HEK293 (cell line): ENCODE measurements around the gene JCAD.

Experiments
- CTCF ChIA-PET: fragments of 350-600 bp; formaldehyde crosslinking; extraction: SDS; loops from one replicate; lab custom pipeline; 2021; ENCODE audit warnings: antibody characterized with exemption; lab: Yijun Ruan, JAX
- POLR2A ChIA-PET: fragments of 300-600 bp; formaldehyde crosslinking; extraction: SDS; loops from one replicate; lab custom pipeline; 2020; ENCODE audit warnings: antibody characterized with exemption, inconsistent platforms; lab: Yijun Ruan, JAX
- H3K27ac ChIP-seq: fragments of 200-500 bp; sonication (Bioruptor generic); 2 replicates; pipeline ENCODE4 v1.5.1; 2014; ENCODE audit warnings: low read depth, low read length, control low read depth, inconsistent platforms; ENCODE audit errors: extremely low read depth
- H3K36me3 ChIP-seq, 2 experiments: fragments of 200-500 bp in 1 of 2; sonication (Bioruptor generic) in 1 of 2; 1 replicate in 1 of 2; 2 replicates in 1 of 2; pipeline ENCODE4 v1.5.1; 2014 to 2017; ENCODE audit warnings: inconsistent platforms in 2 of 2, low read length in 2 of 2; ENCODE audit not compliant: control insufficient read depth in 2 of 2, insufficient read depth in 1 of 2
- H3K4me1 ChIP-seq: fragments of 200-500 bp; sonication (Bioruptor generic); 2 replicates; pipeline ENCODE4 v1.5.1; 2014; ENCODE audit warnings: mild to moderate bottlenecking, low read length, inconsistent platforms; ENCODE audit not compliant: control insufficient read depth, insufficient read depth
- H3K4me3 ChIP-seq: 2 replicates; pipeline ENCODE4 v1.5.1; 2011; ENCODE audit warnings: low read depth, mild to moderate bottlenecking, control low read depth, low read length, moderate library complexity
- H3K9me3 ChIP-seq: fragments of 200-500 bp; sonication (Bioruptor generic); 2 replicates; pipeline ENCODE4 v1.5.1; 2014; ENCODE audit warnings: low read depth, low read length, inconsistent platforms; ENCODE audit not compliant: control insufficient read depth, insufficient read depth
- BCL11A ChIP-seq: fragments of 450-650 bp; formaldehyde crosslinking; IDR thresholded peaks from 2 replicates; pipeline ENCODE4 v1.5.1; 2016; ENCODE audit warnings: low read depth, missing biosample characterization, missing genetic modification characterization
- BCL6B ChIP-seq: fragments of 450-650 bp; formaldehyde crosslinking; IDR thresholded peaks from 2 replicates; pipeline ENCODE4 v1.5.1; 2017; ENCODE audit warnings: missing biosample characterization, missing genetic modification characterization
- EGR2 ChIP-seq: fragments of 450-650 bp; formaldehyde crosslinking; IDR thresholded peaks from 2 replicates; pipeline ENCODE4 v1.5.1; 2016; ENCODE audit warnings: low read depth, missing biosample characterization, missing genetic modification characterization
- KLF16 ChIP-seq: fragments of 450-650 bp; formaldehyde crosslinking; IDR thresholded peaks from 2 replicates; pipeline ENCODE4 v1.5.1; 2017; ENCODE audit warnings: missing biosample characterization, missing genetic modification characterization
- PATZ1 ChIP-seq: fragments of 450-650 bp; formaldehyde crosslinking; IDR thresholded peaks from 2 replicates; pipeline ENCODE4 v1.5.1; 2016; ENCODE audit warnings: missing biosample characterization, missing genetic modification characterization
- SCRT1 ChIP-seq: fragments of 450-650 bp; formaldehyde crosslinking; IDR thresholded peaks from 2 replicates; pipeline ENCODE4 v1.5.1; 2016; ENCODE audit warnings: missing biosample characterization, missing genetic modification characterization, borderline replicate concordance
- SP7 ChIP-seq: fragments of 450-650 bp; formaldehyde crosslinking; IDR thresholded peaks from 2 replicates; pipeline ENCODE4 v1.5.1; 2016; ENCODE audit warnings: missing biosample characterization, missing genetic modification characterization
- YY2 ChIP-seq: fragments of 450-650 bp; formaldehyde crosslinking; IDR thresholded peaks from 2 replicates; pipeline ENCODE4 v1.5.1; 2016; ENCODE audit warnings: missing biosample characterization, missing genetic modification characterization
- ZBTB1 ChIP-seq: fragments of 450-650 bp; formaldehyde crosslinking; IDR thresholded peaks from 2 replicates; pipeline ENCODE4 v1.5.1; 2016; ENCODE audit warnings: missing biosample characterization, missing genetic modification characterization
- ZBTB21 ChIP-seq: fragments of 450-650 bp; formaldehyde crosslinking; IDR thresholded peaks from 2 replicates; pipeline ENCODE4 v1.5.1; 2017; ENCODE audit warnings: missing biosample characterization, missing genetic modification characterization
- ZBTB7A ChIP-seq: fragments of 450-650 bp; formaldehyde crosslinking; IDR thresholded peaks from 2 replicates; pipeline ENCODE4 v1.5.1; 2016; ENCODE audit warnings: low read depth, missing biosample characterization, missing genetic modification characterization
- ZBTB8A ChIP-seq: fragments of 450-650 bp; formaldehyde crosslinking; IDR thresholded peaks from 2 replicates; pipeline ENCODE4 v1.5.1; 2016; ENCODE audit warnings: missing biosample characterization, missing genetic modification characterization
- ZNF133 ChIP-seq: fragments of 450-650 bp; formaldehyde crosslinking; IDR thresholded peaks from 2 replicates; pipeline ENCODE4 v1.5.1; 2016; ENCODE audit warnings: missing biosample characterization, missing genetic modification characterization
- ZNF146 ChIP-seq: fragments of 450-650 bp; formaldehyde crosslinking; IDR thresholded peaks from 2 replicates; pipeline ENCODE4 v1.5.1; 2016; ENCODE audit warnings: missing biosample characterization, missing genetic modification characterization
- ZNF16 ChIP-seq: fragments of 450-650 bp; formaldehyde crosslinking; IDR thresholded peaks from 2 replicates; pipeline ENCODE4 v1.5.1; 2016; ENCODE audit warnings: low read depth, missing biosample characterization, missing genetic modification characterization
- ZNF26 ChIP-seq: fragments of 450-650 bp; formaldehyde crosslinking; IDR thresholded peaks from 2 replicates; pipeline ENCODE4 v1.5.1; 2016; ENCODE audit warnings: missing biosample characterization, missing genetic modification characterization
- ZNF280C ChIP-seq: fragments of 450-650 bp; formaldehyde crosslinking; IDR thresholded peaks from 2 replicates; pipeline ENCODE4 v1.5.1; 2016; ENCODE audit warnings: missing biosample characterization, missing genetic modification characterization
- ZNF302 ChIP-seq: fragments of 450-650 bp; formaldehyde crosslinking; IDR thresholded peaks from 2 replicates; pipeline ENCODE4 v1.5.1; 2016; ENCODE audit warnings: missing biosample characterization, missing genetic modification characterization, low read depth
- ZNF366 ChIP-seq: fragments of 450-650 bp; formaldehyde crosslinking; conservative IDR thresholded peaks from 2 replicates; pipeline ENCODE4 v1.5.1; 2016; ENCODE audit warnings: missing biosample characterization, missing genetic modification characterization
- ZNF37A ChIP-seq: fragments of 450-650 bp; IDR thresholded peaks from 2 replicates; pipeline ENCODE4 v1.5.1; 2018; ENCODE audit warnings: missing biosample characterization, missing genetic modification characterization
- ZNF416 ChIP-seq: fragments of 450-650 bp; formaldehyde crosslinking; IDR thresholded peaks from 2 replicates; pipeline ENCODE4 v1.5.1; 2016; ENCODE audit warnings: missing biosample characterization, missing genetic modification characterization
- ZNF510 ChIP-seq: fragments of 450-650 bp; formaldehyde crosslinking; IDR thresholded peaks from 2 replicates; pipeline ENCODE4 v1.5.1; 2018; ENCODE audit warnings: mild to moderate bottlenecking, missing genetic modification characterization, missing biosample characterization; ENCODE audit not compliant: insufficient replicate concordance
- ZNF548 ChIP-seq: fragments of 450-650 bp; formaldehyde crosslinking; IDR thresholded peaks from 2 replicates; pipeline ENCODE4 v1.5.1; 2016; ENCODE audit warnings: missing biosample characterization, missing genetic modification characterization
- ZNF560 ChIP-seq: fragments of 450-650 bp; formaldehyde crosslinking; IDR thresholded peaks from 2 replicates; pipeline ENCODE4 v1.5.1; 2017; ENCODE audit warnings: missing biosample characterization, missing genetic modification characterization, borderline replicate concordance
- ZNF624 ChIP-seq: fragments of 450-650 bp; formaldehyde crosslinking; IDR thresholded peaks from 2 replicates; pipeline ENCODE4 v1.5.1; 2017; ENCODE audit warnings: missing biosample characterization, missing genetic modification characterization
- ZNF629 ChIP-seq: fragments of 450-650 bp; formaldehyde crosslinking; IDR thresholded peaks from 2 replicates; pipeline ENCODE4 v1.5.1; 2017; ENCODE audit warnings: missing biosample characterization, missing genetic modification characterization
- ZNF707 ChIP-seq: fragments of 450-650 bp; formaldehyde crosslinking; IDR thresholded peaks from 2 replicates; pipeline ENCODE4 v1.5.1; 2016; ENCODE audit warnings: missing biosample characterization, missing genetic modification characterization
- ZNF777 ChIP-seq: fragments of 450-650 bp; formaldehyde crosslinking; IDR thresholded peaks from 2 replicates; pipeline ENCODE4 v1.5.1; 2017; ENCODE audit warnings: missing biosample characterization, missing genetic modification characterization, borderline replicate concordance
- ZSCAN18 ChIP-seq: fragments of 450-650 bp; formaldehyde crosslinking; IDR thresholded peaks from 2 replicates; pipeline ENCODE4 v1.5.1; 2016; ENCODE audit warnings: missing biosample characterization, missing genetic modification characterization

JCAD gene

GRCh38 chr10:29973921-29974320, 85.5 kb downstream of the JCAD start:
- POLR2A ChIA-PET: no interaction called here
- TF ChIP-seq ZNF624: no peak
- TF ChIP-seq ZBTB1 (tag by site-specific recombination): no peak
- no peak for TF ChIP-seq EGR2 (tag by site-specific recombination)
- no peak for TF ChIP-seq ZBTB8A (tag by site-specific recombination)
- no peak for TF ChIP-seq ZNF366 (tag by site-specific recombination)
- no peak for TF ChIP-seq SP7 (tag by site-specific recombination)
- TF ChIP-seq ZNF302 (tag by site-specific recombination): no peak
- no peak for TF ChIP-seq ZNF146 (tag by site-specific recombination)
- TF ChIP-seq ZNF416 (tag by site-specific recombination): no peak
- no peak for TF ChIP-seq ZNF629 (tag by site-specific recombination)
- TF ChIP-seq ZNF37A (tag by site-specific recombination): no peak
- TF ChIP-seq PATZ1 (tag by site-specific recombination): no peak
- TF ChIP-seq BCL6B (tag by site-specific recombination): no peak
- TF ChIP-seq BCL11A (tag by site-specific recombination): no peak
- no peak for TF ChIP-seq ZNF280C (tag by site-specific recombination)
- TF ChIP-seq YY2 (tag by site-specific recombination): no peak
- no peak overlapping the region for H3K4me3 ChIP-seq
- no peaks in the 10 kb centered on the region for H3K9me3 ChIP-seq
- CTCF ChIA-PET: interaction anchor here (1.2 kb wide), 1 partner anchor 24 kb away, joined by 4 read pairs; no protein-coding TSS in a partner anchor
- no peak overlapping the region for H3K27ac ChIP-seq
- 0 out of 2 replicates have a peak, but pooled peaks cover 2% of the 10 kb centered on the region for H3K4me1 ChIP-seq
- H3K36me3 ChIP-seq: no peaks in the 10 kb centered on the region

GRCh38 chr10:29970576-29970975, 88.8 kb downstream of the JCAD start:
- Histone ChIP-seq H3K4me1 (0 out of 2 replicates have a peak, but pooled peaks cover 2% of the 10 kb centered on the region), H3K27ac (no peak overlapping the region), H3K9me3 (no peaks in the 10 kb centered on the region), H3K36me3 (no peaks in the 10 kb centered on the region), H3K4me3 (no peak overlapping the region)
- ChIA-PET CTCF (interaction anchor here (0.6 kb wide), 1 partner anchor 604 kb away, joined by 3 read pairs; no protein-coding TSS in a partner anchor), POLR2A (no interaction called here)
- TF ChIP-seq ZBTB21 (tag by site-specific recombination) (no peak), ZNF26 (tag by site-specific recombination) (no peak), ZNF16 (tag by site-specific recombination) (no peak), ZNF777 (tag by site-specific recombination) (no peak), ZSCAN18 (tag by site-specific recombination) (no peak), ZNF548 (tag by site-specific recombination) (no peak), SCRT1 (tag by site-specific recombination) (no peak), ZNF560 (tag by site-specific recombination) (no peak), ZBTB7A (tag by site-specific recombination) (no peak), KLF16 (tag by site-specific recombination) (no peak), ZNF133 (no peak), ZNF707 (no peak), ZNF510 (tag by site-specific recombination) (no peak), ZBTB1 (tag by site-specific recombination) (no peak)
